ENCODE results near the gene TMEM170A. TPM values are rescaled to one million over a fixed set of nuclear protein-coding genes. Genes with fewer than 3 reads are reported as not detected.

TMEM170A gene
- total RNA-seq, 1 experiment from 2014 or later, result 10.1 TPM

GRCh38 chr16:75472908-75473877, 8.7 kb upstream of the TMEM170A start:
- Histone ChIP-seq H3F3A (ENCODE audit: low read length, unreplicated experiment) (no peaks in the 10 kb centered on the region), H3K27me3 (ENCODE audit: low read length) (no peaks in the 10 kb centered on the region), H3K36me3 (ENCODE audit: low read depth, low read length) (no peaks in the 10 kb centered on the region), H4K20me1 (ENCODE audit: low read length) (no peaks in the 10 kb centered on the region), H3K4me1 (ENCODE audit: insufficient read depth, low read length) (peaks cover 17% of the 10 kb centered on the region), H3K27ac (ENCODE audit: low read length) (no peak overlapping the region), H3K4me2 (ENCODE audit: low read length) (no peak overlapping the region), H3K4me3 (ENCODE audit: low read length) (no peak overlapping the region), H3K79me2 (ENCODE audit: low read length) (no peaks in the 10 kb centered on the region), H3K9ac (ENCODE audit: low read length) (no peak overlapping the region), H2AFZ (ENCODE audit: low read length) (no peak overlapping the region), H3K9me2 (replicated peaks; ENCODE audit: low read length) (no peaks in the 10 kb centered on the region), H3K9me3 (ENCODE audit: low read length) (no peaks in the 10 kb centered on the region)
- ChIA-PET CTCF (interaction anchor here (1.0 kb wide), 1 partner anchor 44 kb away, joined by 4 read pairs; no protein-coding TSS in a partner anchor), POLR2A (ENCODE audit: unreplicated experiment) (interaction anchor here (0.6 kb wide), 1 partner anchor 219 kb away, joined by 3 read pairs; no protein-coding TSS in a partner anchor)
- no TSS peak for BruUV-seq (replicated peaks)
- no peak for TF ChIP-seq EZH2phosphoT487 (IDR thresholded peaks at IDR 0.05; ENCODE audit: borderline replicate concordance, low read length)
- TF ChIP-seq EZH2 (IDR thresholded peaks at IDR 0.05; ENCODE audit: low read length, unreplicated experiment), result no peak
- no peak for TF ChIP-seq CTCF (conservative IDR thresholded peaks at IDR 0.05; ENCODE audit: low read depth, low read length)
- ATAC-seq (no peak), DNase-seq (no peak)
- intact Hi-C loops (cut with micrococcal nuclease), result loop anchor here (1.0 to 5.0 kb wide), 2 partner anchors 44 to 94 kb away; partner anchors contain the start of gene GABARAPL2

GRCh38 chr16:75471723-75472633, 7.5 kb upstream of the TMEM170A start:
- Histone ChIP-seq H3K9me3 (ENCODE audit: low read length) (no peaks in the 10 kb centered on the region), H2AFZ (ENCODE audit: low read length) (peak overlapping the region; percentile 4; the same call in 1 of the 2 replicates), H3K27ac (ENCODE audit: low read length) (no peak overlapping the region), H3K9ac (ENCODE audit: low read length) (no peak overlapping the region), H3K9me2 (replicated peaks; ENCODE audit: low read length) (no peaks in the 10 kb centered on the region), H3F3A (ENCODE audit: low read length, unreplicated experiment) (no peaks in the 10 kb centered on the region), H3K79me2 (ENCODE audit: low read length) (no peaks in the 10 kb centered on the region), H3K4me1 (ENCODE audit: insufficient read depth, low read length) (peaks cover 5% of the 10 kb centered on the region), H4K20me1 (ENCODE audit: low read length) (no peaks in the 10 kb centered on the region), H3K4me2 (ENCODE audit: low read length) (no peak overlapping the region), H3K36me3 (ENCODE audit: low read depth, low read length) (no peaks in the 10 kb centered on the region), H3K27me3 (ENCODE audit: low read length) (no peaks in the 10 kb centered on the region), H3K4me3 (ENCODE audit: low read length) (no peak overlapping the region)
- TF ChIP-seq CTCF (conservative IDR thresholded peaks at IDR 0.05; ENCODE audit: low read depth, low read length) (peak; percentile 83), EZH2 (IDR thresholded peaks at IDR 0.05; ENCODE audit: low read length, unreplicated experiment) (no peak), EZH2phosphoT487 (IDR thresholded peaks at IDR 0.05; ENCODE audit: borderline replicate concordance, low read length) (no peak)
- peak; percentile 99 for ATAC-seq
- peak; percentile 69 for DNase-seq
- intact Hi-C loops (cut with micrococcal nuclease), result loop anchor here (1.0 to 5.0 kb wide), 3 partner anchors 45 to 293 kb away; partner anchors contain the start of gene GABARAPL2
- ChIA-PET POLR2A (ENCODE audit: unreplicated experiment) (interaction anchor here (0.6 kb wide), 1 partner anchor 217 kb away, joined by 3 read pairs; no protein-coding TSS in a partner anchor), CTCF (interaction anchor here (0.6 to 1.0 kb wide), 2 partner anchors 45 to 46 kb away, joined by 3 to 4 read pairs; no protein-coding TSS in a partner anchor)
- no TSS peak for BruUV-seq (replicated peaks)

Data from PC-3 (cell line).